OCI-LY3 (cell line): ENCODE data around the gene LRP1B.
"Not testable (repeated sequence)": the region's sequence is repeated elsewhere in the genome, so short reads cannot be mapped to it uniquely, and the experiment has no call there.

Source experiments
- H2AFZ ChIP-seq: fragments of 200-600, 300-600 bp; shearing (Covaris generic); 2 replicates; pipeline ENCODE4 v1.6.0; 2014; ENCODE audit warnings: antibody characterized with exemption, low read depth, low read length
- H3K27ac ChIP-seq: fragments of 200-600, 300-600 bp; sonication (generic); 2 replicates; pipeline ENCODE4 v1.5.1; 2014; ENCODE audit warnings: mild to moderate bottlenecking, low read length, moderate library complexity, mixed read lengths
- H3K27me3 ChIP-seq: fragments of 200-600, 300-600 bp; sonication (generic); 2 replicates; pipeline ENCODE4 v1.6.1; 2014; ENCODE audit warnings: low read depth, low read length, mixed read lengths
- H3K36me3 ChIP-seq: fragments of 200-600, 300-600 bp; sonication (generic); replicated peaks from 2 replicates; pipeline ENCODE3; 2014; ENCODE audit warnings: low read depth, low read length, mixed read lengths
- H3K4me1 ChIP-seq: fragments of 300-600, 200-600 bp; sonication (generic); 2 replicates; pipeline ENCODE4 v1.6.1; 2014; ENCODE audit warnings: low read length, mixed read lengths
- H3K4me2 ChIP-seq: fragments of 200-600, 300-600 bp; sonication (generic); 2 replicates; pipeline ENCODE4 v1.6.1; 2014; ENCODE audit warnings: low read length, mixed read lengths
- H3K4me3 ChIP-seq: fragments of 300-600, 200-600 bp; sonication (generic); 2 replicates; pipeline ENCODE4 v1.5.1; 2014; ENCODE audit warnings: antibody characterized with exemption, mild to moderate bottlenecking, low read length, moderate library complexity
- H3K79me2 ChIP-seq: fragments of 300-600, 200-600 bp; shearing (Covaris generic); 2 replicates; pipeline ENCODE4 v1.6.1; 2014; ENCODE audit warnings: mild to moderate bottlenecking, low read length, mixed read lengths
- H3K9ac ChIP-seq: fragments of 300-600, 200-600 bp; shearing (Covaris generic); 2 replicates; pipeline ENCODE4 v1.6.0; 2014; ENCODE audit warnings: mild to moderate bottlenecking, low read length, moderate library complexity
- H3K9me3 ChIP-seq: fragments of 200-600, 300-600 bp; shearing (Covaris generic); 2 replicates; pipeline ENCODE4 v1.6.1; 2014; ENCODE audit warnings: low read length, mixed read lengths; ENCODE audit not compliant: insufficient read depth
- H4K20me1 ChIP-seq: fragments of 200-600, 300-600 bp; sonication (generic); 2 replicates; pipeline ENCODE4 v1.6.1; 2016; ENCODE audit warnings: low read length, mixed read lengths; ENCODE audit not compliant: insufficient read depth
- EZH2phosphoT487 ChIP-seq: fragments of 200-600 bp; shearing (Covaris generic); IDR thresholded peaks from 2 replicates; pipeline ENCODE4 v1.6.1; 2018; ENCODE audit warnings: antibody characterized with exemption, mixed run types, low read depth
- TF ChIP-seq, protein P1 (sequence below): fragments of 200-600, 300-600 bp; sonication (generic); IDR thresholded peaks from 2 replicates; pipeline ENCODE4 v1.5.1; 2014; ENCODE audit warnings: antibody characterized with exemption, low read length, low read depth

The LRP1B gene

DNA sequence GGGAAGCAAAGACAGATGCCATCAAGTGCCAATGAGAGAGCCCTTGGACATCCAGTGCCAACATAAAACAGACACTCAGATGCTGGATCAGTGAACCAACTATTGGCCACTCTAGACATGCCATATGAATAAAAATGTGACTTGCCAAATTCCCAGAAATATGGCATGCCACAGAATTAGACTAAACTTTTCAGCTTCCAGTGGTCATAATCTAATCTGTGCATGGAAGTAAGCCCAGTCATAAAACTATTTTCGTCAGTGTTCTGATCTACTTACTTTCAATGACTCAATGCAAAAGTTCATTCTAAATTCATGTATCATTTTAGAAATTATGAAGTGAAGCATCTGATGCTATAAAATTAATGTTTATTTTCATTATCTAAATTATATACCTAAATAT is 1844.4 kb downstream of the LRP1B start:
- no peaks in the 10 kb centered on the region for H3K79me2 ChIP-seq

DNA sequence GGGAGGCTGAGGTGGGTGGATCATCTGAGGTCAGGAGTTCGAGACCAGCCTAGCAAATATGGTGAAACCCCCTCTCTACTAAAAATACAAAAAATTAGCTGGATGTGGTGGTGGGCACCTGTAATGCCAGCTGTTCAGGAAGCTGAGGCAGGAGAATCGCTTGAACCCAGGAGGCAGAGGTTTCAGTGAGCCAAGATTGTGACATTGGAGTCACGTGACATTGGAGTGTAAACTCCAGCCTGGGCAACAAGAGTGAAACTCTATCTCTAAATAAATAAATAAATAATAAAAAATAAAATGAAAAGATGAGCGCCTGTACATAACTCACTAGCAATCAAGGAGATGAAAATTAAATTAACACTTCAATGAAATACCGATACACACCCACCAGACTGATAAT is 1853.5 kb downstream of the LRP1B start:
- H3K4me1 ChIP-seq, H3K27me3 ChIP-seq, H3K27ac ChIP-seq, H3K4me2 ChIP-seq, H4K20me1 ChIP-seq, H3K9ac ChIP-seq, H3K36me3 ChIP-seq, H2AFZ ChIP-seq, H3K79me2 ChIP-seq, H3K4me3 ChIP-seq, H3K9me3 ChIP-seq: not testable (repeated sequence)

More for the DNA sequence above, 1844.4 kb downstream of the LRP1B start:
- Histone ChIP-seq H3K27ac (no peak overlapping the region), H3K4me3 (no peak overlapping the region), H2AFZ (no peak overlapping the region), H3K9me3 (no peaks in the 10 kb centered on the region), H3K4me1 (peaks cover 3% of the 10 kb centered on the region; the same call in 1 of the 2 replicates), H3K27me3 (no peaks in the 10 kb centered on the region), H3K36me3 (no peaks in the 10 kb centered on the region), H3K9ac (no peak overlapping the region), H3K4me2 (no peak overlapping the region), H4K20me1 (no peaks in the 10 kb centered on the region)
- no peak for TF ChIP-seq EZH2phosphoT487
- TF ChIP-seq, protein P1, sequence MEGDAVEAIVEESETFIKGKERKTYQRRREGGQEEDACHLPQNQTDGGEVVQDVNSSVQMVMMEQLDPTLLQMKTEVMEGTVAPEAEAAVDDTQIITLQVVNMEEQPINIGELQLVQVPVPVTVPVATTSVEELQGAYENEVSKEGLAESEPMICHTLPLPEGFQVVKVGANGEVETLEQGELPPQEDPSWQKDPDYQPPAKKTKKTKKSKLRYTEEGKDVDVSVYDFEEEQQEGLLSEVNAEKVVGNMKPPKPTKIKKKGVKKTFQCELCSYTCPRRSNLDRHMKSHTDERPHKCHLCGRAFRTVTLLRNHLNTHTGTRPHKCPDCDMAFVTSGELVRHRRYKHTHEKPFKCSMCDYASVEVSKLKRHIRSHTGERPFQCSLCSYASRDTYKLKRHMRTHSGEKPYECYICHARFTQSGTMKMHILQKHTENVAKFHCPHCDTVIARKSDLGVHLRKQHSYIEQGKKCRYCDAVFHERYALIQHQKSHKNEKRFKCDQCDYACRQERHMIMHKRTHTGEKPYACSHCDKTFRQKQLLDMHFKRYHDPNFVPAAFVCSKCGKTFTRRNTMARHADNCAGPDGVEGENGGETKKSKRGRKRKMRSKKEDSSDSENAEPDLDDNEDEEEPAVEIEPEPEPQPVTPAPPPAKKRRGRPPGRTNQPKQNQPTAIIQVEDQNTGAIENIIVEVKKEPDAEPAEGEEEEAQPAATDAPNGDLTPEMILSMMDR, result no peak

DNA sequence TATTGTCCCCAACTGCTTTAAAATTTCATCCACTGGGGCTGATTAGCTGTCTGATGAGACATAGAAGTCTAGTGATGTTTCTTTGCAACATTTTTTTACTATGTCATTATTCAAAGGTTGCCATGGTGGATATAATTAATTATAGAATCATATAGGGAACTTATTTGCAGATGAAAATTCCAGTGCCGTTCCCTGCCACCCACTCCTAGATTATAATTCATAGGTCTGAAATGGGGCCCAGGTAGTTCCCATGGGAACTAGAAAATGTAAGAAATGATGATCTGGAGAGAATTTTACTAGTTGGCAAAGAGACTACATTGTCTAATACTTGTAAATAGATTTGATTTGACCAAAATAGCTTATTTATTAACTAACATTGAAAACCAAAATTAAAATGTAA is 1854.2 kb downstream of the LRP1B start:
- Histone ChIP-seq H3K27me3 (no peaks in the 10 kb centered on the region), H3K79me2 (no peaks in the 10 kb centered on the region), H3K4me3 (no peak overlapping the region), H3K9me3 (no peaks in the 10 kb centered on the region), H3K36me3 (no peaks in the 10 kb centered on the region), H3K9ac (no peak overlapping the region), H3K27ac (no peak overlapping the region), H2AFZ (no peak overlapping the region), H3K4me1 (no peaks in the 10 kb centered on the region), H3K4me2 (no peak overlapping the region), H4K20me1 (no peaks in the 10 kb centered on the region)
- no peak for TF ChIP-seq EZH2phosphoT487
- TF ChIP-seq, protein P1, result no peak

DNA sequence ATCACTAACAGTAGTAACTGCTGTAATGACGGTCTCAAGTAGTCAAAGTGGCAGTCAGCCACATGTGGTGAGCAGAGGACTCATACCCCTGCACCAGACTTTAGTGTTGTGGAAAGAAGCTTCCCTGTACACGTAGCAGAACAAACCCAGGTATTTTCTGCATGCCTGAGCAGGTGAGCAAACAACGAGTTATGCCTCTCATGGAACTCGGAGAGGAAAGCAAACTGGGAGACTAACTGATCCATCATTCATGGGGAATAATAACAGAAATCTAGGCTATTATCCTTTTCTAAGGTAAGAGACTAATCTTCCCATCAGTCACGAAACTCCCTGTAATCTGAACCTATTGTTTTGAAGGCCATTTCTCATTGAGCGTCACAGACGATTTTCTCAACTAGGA is 1855.4 kb downstream of the LRP1B start:
- H3K36me3 ChIP-seq, result no peaks in the 10 kb centered on the region
- no peaks in the 10 kb centered on the region for H3K4me1 ChIP-seq
- H2AFZ ChIP-seq, result no peak overlapping the region
- no peaks in the 10 kb centered on the region for H3K9me3 ChIP-seq
- no peaks in the 10 kb centered on the region for H3K27me3 ChIP-seq
- no peaks in the 10 kb centered on the region for H4K20me1 ChIP-seq
- H3K27ac ChIP-seq, result no peak overlapping the region
- no peak overlapping the region for H3K4me3 ChIP-seq
- TF ChIP-seq, protein P1, result no peak
- no peak for TF ChIP-seq EZH2phosphoT487
- H3K9ac ChIP-seq, result no peak overlapping the region
- H3K79me2 ChIP-seq, result no peaks in the 10 kb centered on the region
- no peak overlapping the region for H3K4me2 ChIP-seq

DNA sequence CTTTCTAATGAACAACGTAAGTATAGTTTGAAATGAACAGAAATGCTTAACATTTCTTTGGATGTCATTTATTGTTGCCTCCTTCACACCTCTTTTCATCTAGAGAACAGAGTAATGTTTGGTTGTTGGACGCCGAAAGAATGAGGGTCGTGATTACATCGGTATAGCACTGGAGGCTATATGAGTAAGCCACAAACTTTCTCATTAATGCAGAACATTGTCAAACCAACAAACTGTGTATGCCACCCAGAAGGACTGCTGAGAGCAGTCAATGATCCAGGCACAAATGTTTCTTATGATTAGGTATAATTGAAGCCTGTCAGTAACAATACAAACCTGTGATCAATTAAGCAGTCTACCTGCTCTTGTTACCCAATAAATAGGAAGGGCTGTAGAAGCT is 1855.9 kb downstream of the LRP1B start:
- TF ChIP-seq EZH2phosphoT487, result no peak
- Histone ChIP-seq H3K27ac (no peak overlapping the region), H3K9me3 (no peaks in the 10 kb centered on the region), H3K36me3 (no peaks in the 10 kb centered on the region), H3K27me3 (no peaks in the 10 kb centered on the region), H2AFZ (no peak overlapping the region), H4K20me1 (no peaks in the 10 kb centered on the region), H3K9ac (no peak overlapping the region), H3K79me2 (no peaks in the 10 kb centered on the region), H3K4me1 (no peaks in the 10 kb centered on the region), H3K4me2 (no peak overlapping the region), H3K4me3 (no peak overlapping the region)
